ENCODE results near the gene SLC6A19. TPM values are rescaled to one million over a fixed set of nuclear protein-coding genes. Genes with fewer than 3 reads are reported as not detected.

Gene SLC6A19
- total RNA-seq (2014; rRNA removed) (not detected in 2 replicates), Bru-seq, nascent RNA (not detected), BruChase-seq, experiment 1, labeled RNA remaining after a 6-hour chase (not detected), BruChase-seq, experiment 2, labeled RNA remaining after a 2-hour chase (not detected)
- long read RNA-seq, result 0 reads

GRCh38 chr5:1201327-1202025, at the start of gene SLC6A19:
Gene SLC6A19, plus strand, starts transcription at chr5:1201595. Its CDS starts 56 bp downstream, at chr5:1201651.
- POLR2A ChIA-PET (ENCODE audit: unreplicated experiment), result no interaction called here
- no TSS peak for BruUV-seq (replicated peaks)
- H3K27me3 ChIP-seq (ENCODE audit: low read length), result peaks cover 36% of the 10 kb centered on the region

GRCh38 chr5:1152156-1152555, 49.2 kb upstream of the SLC6A19 start:
- TF ChIP-seq CTCF (conservative IDR thresholded peaks at IDR 0.05; ENCODE audit: low read depth, low read length) (no peak), EZH2 (IDR thresholded peaks at IDR 0.05; ENCODE audit: low read length, unreplicated experiment) (no peak), EZH2phosphoT487 (IDR thresholded peaks at IDR 0.05; ENCODE audit: borderline replicate concordance, low read length) (no peak)
- Histone ChIP-seq H3K27ac (ENCODE audit: low read length) (no peak overlapping the region), H3K9me2 (replicated peaks; ENCODE audit: low read length) (no peaks in the 10 kb centered on the region), H3K4me1 (ENCODE audit: insufficient read depth, low read length) (peaks cover 15% of the 10 kb centered on the region), H3K27me3 (ENCODE audit: low read length) (no peaks in the 10 kb centered on the region), H3F3A (ENCODE audit: low read length, unreplicated experiment) (no peaks in the 10 kb centered on the region), H2AFZ (ENCODE audit: low read length) (no peak overlapping the region), H3K79me2 (ENCODE audit: low read length) (no peaks in the 10 kb centered on the region), H3K9me3 (ENCODE audit: low read length) (no peaks in the 10 kb centered on the region), H3K9ac (ENCODE audit: low read length) (no peak overlapping the region), H3K36me3 (ENCODE audit: low read depth, low read length) (no peaks in the 10 kb centered on the region), H3K4me3 (ENCODE audit: low read length) (no peak overlapping the region), H3K4me2 (ENCODE audit: low read length) (peak overlapping the region; percentile 34; the same call in 1 of the 2 replicates), H4K20me1 (ENCODE audit: low read length) (no peaks in the 10 kb centered on the region)
- ATAC-seq (peak; percentile 21; the same call in 1 of the 2 replicates), DNase-seq (no peak)
- CTCF ChIA-PET, result no interaction called here
- intact Hi-C loops (cut with micrococcal nuclease), result no loop called here
- POLR2A ChIA-PET (ENCODE audit: unreplicated experiment), result interaction anchor here (1.0 kb wide), 1 partner anchor 9 kb away, joined by 3 read pairs; no protein-coding TSS in a partner anchor
- no TSS peak for BruUV-seq (replicated peaks)

More at GRCh38 chr5:1201327-1202025, at the start of gene SLC6A19:
- Histone ChIP-seq H3K27ac (ENCODE audit: low read length) (no peak within 1 kb of the TSS), H3K36me3 (ENCODE audit: low read depth, low read length) (no peaks in the 10 kb centered on the region), H3K9ac (ENCODE audit: low read length) (no peak within 1 kb of the TSS), H3F3A (ENCODE audit: low read length, unreplicated experiment) (no peaks in the 10 kb centered on the region), H4K20me1 (ENCODE audit: low read length) (no peaks in the 10 kb centered on the region), H3K79me2 (ENCODE audit: low read length) (no peaks in the 10 kb centered on the region), H3K9me2 (replicated peaks; ENCODE audit: low read length) (no peaks in the 10 kb centered on the region), H3K4me2 (ENCODE audit: low read length) (no peak within 1 kb of the TSS), H3K4me3 (ENCODE audit: low read length) (no peak within 1 kb of the TSS), H2AFZ (ENCODE audit: low read length) (no peak within 1 kb of the TSS), H3K9me3 (ENCODE audit: low read length) (no peaks in the 10 kb centered on the region), H3K4me1 (ENCODE audit: insufficient read depth, low read length) (no peaks in the 10 kb centered on the region)
- no peak for DNase-seq
- ATAC-seq, result no peak
- intact Hi-C loops (cut with micrococcal nuclease), result no loop called here
- CTCF ChIA-PET, result no interaction called here
- no peak for TF ChIP-seq EZH2phosphoT487 (IDR thresholded peaks at IDR 0.05; ENCODE audit: borderline replicate concordance, low read length)
- TF ChIP-seq CTCF (conservative IDR thresholded peaks at IDR 0.05; ENCODE audit: low read depth, low read length), result no peak
- no peak for TF ChIP-seq EZH2 (IDR thresholded peaks at IDR 0.05; ENCODE audit: low read length, unreplicated experiment)

GRCh38 chr5:1152771-1153282, 48.6 kb upstream of the SLC6A19 start:
- POLR2A ChIA-PET (ENCODE audit: unreplicated experiment), result no interaction called here
- Histone ChIP-seq H3K4me1 (ENCODE audit: insufficient read depth, low read length) (peaks cover 15% of the 10 kb centered on the region), H3K79me2 (ENCODE audit: low read length) (no peaks in the 10 kb centered on the region), H3K4me2 (ENCODE audit: low read length) (peak overlapping the region; percentile 34; the same call in 1 of the 2 replicates), H3K9me2 (replicated peaks; ENCODE audit: low read length) (no peaks in the 10 kb centered on the region), H4K20me1 (ENCODE audit: low read length) (no peaks in the 10 kb centered on the region), H3K27ac (ENCODE audit: low read length) (no peak overlapping the region), H3K9me3 (ENCODE audit: low read length) (no peaks in the 10 kb centered on the region), H2AFZ (ENCODE audit: low read length) (no peak overlapping the region), H3K27me3 (ENCODE audit: low read length) (no peaks in the 10 kb centered on the region), H3F3A (ENCODE audit: low read length, unreplicated experiment) (no peaks in the 10 kb centered on the region), H3K36me3 (ENCODE audit: low read depth, low read length) (no peaks in the 10 kb centered on the region), H3K9ac (ENCODE audit: low read length) (no peak overlapping the region), H3K4me3 (ENCODE audit: low read length) (no peak overlapping the region)
- ATAC-seq (peak; percentile 79), DNase-seq (peak; percentile 60)
- CTCF ChIA-PET, result no interaction called here
- no TSS peak for BruUV-seq (replicated peaks)
- TF ChIP-seq EZH2phosphoT487 (IDR thresholded peaks at IDR 0.05; ENCODE audit: borderline replicate concordance, low read length), result no peak
- intact Hi-C loops (cut with micrococcal nuclease), result no loop called here
